Progenitor cell of endocrine pancreas (in vitro differentiated cells): ENCODE measurements around the gene EPC1. TPM values are rescaled to one million over a fixed set of nuclear protein-coding genes. Genes with fewer than 3 reads are reported as not detected.
A peak's percentile ranks its signal among the peaks of the same experiment; 100 is the strongest.

Experiments
- DNase-seq: peaks from one replicate; pipeline ENCODE4 v3.0.0; 2021; ENCODE audit warnings: low spot score; ENCODE audit not compliant: unreplicated experiment
- H3K27ac Mint-ChIP-seq: 2 replicates; pipeline ENCODE4 v1.8.0; 2021; ENCODE audit warnings: mild to moderate bottlenecking, moderate library complexity, mixed read lengths
- H3K27me3 Mint-ChIP-seq: 2 replicates; pipeline ENCODE4 v1.8.0; 2021; ENCODE audit warnings: mixed read lengths
- H3K36me3 Mint-ChIP-seq: 2 replicates; pipeline ENCODE4 v1.8.0; 2022; ENCODE audit warnings: mixed read lengths; ENCODE audit not compliant: insufficient read depth
- H3K4me1 Mint-ChIP-seq: 2 replicates; pipeline ENCODE4 v1.8.0; 2021; ENCODE audit warnings: low read depth, mixed read lengths
- H3K4me3 Mint-ChIP-seq: 2 replicates; pipeline ENCODE4 v1.8.0; 2021; ENCODE audit warnings: low read depth, mild to moderate bottlenecking, moderate library complexity, mixed read lengths
- H3K9me3 Mint-ChIP-seq: 2 replicates; pipeline ENCODE4 v1.8.0; 2021; ENCODE audit warnings: low read depth, mixed read lengths
- total RNA-seq: library from RNA; stranded (reverse); gene quantifications from 2 replicates; pipeline ENCODE4 v1.2.1, GENCODE V29; 2021
- TF ChIP-seq, protein P1 (sequence below): fragments of 200-600 bp; sonication (generic); IDR thresholded peaks from one replicate; pipeline ENCODE4 v1.5.0; 2021; ENCODE audit warnings: antibody characterized with exemption, mild to moderate bottlenecking; ENCODE audit not compliant: unreplicated experiment

Gene EPC1
- total RNA-seq, 1 donor from 2014 or later: 61.6 TPM

- Mint-ChIP-seq H3K27me3 (no peaks in the 10 kb centered on the region), H3K27ac (no peak overlapping the region)
These were observed 15.4 kb downstream of the EPC1 start for GRCh38 chr10:32331606-32332005.

GRCh38 chr10:32330214-32330613 is 16.7 kb downstream of the EPC1 start:
- Mint-ChIP-seq H3K9me3 (no peaks in the 10 kb centered on the region), H3K4me3 (no peak overlapping the region), H3K27me3 (no peaks in the 10 kb centered on the region), H3K27ac (no peak overlapping the region), H3K4me1 (peaks cover 51% of the 10 kb centered on the region), H3K36me3 (peaks cover 1% of the 10 kb centered on the region)
- TF ChIP-seq, protein P1, sequence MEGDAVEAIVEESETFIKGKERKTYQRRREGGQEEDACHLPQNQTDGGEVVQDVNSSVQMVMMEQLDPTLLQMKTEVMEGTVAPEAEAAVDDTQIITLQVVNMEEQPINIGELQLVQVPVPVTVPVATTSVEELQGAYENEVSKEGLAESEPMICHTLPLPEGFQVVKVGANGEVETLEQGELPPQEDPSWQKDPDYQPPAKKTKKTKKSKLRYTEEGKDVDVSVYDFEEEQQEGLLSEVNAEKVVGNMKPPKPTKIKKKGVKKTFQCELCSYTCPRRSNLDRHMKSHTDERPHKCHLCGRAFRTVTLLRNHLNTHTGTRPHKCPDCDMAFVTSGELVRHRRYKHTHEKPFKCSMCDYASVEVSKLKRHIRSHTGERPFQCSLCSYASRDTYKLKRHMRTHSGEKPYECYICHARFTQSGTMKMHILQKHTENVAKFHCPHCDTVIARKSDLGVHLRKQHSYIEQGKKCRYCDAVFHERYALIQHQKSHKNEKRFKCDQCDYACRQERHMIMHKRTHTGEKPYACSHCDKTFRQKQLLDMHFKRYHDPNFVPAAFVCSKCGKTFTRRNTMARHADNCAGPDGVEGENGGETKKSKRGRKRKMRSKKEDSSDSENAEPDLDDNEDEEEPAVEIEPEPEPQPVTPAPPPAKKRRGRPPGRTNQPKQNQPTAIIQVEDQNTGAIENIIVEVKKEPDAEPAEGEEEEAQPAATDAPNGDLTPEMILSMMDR: no peak
- no peak for DNase-seq

More at GRCh38 chr10:32331606-32332005, 15.4 kb downstream of the EPC1 start:
- TF ChIP-seq, protein P1: no peak
- Mint-ChIP-seq H3K9me3 (no peaks in the 10 kb centered on the region), H3K4me3 (no peak overlapping the region), H3K36me3 (peaks cover 5% of the 10 kb centered on the region), H3K4me1 (peaks cover 57% of the 10 kb centered on the region)
- DNase-seq: no peak

DNA sequence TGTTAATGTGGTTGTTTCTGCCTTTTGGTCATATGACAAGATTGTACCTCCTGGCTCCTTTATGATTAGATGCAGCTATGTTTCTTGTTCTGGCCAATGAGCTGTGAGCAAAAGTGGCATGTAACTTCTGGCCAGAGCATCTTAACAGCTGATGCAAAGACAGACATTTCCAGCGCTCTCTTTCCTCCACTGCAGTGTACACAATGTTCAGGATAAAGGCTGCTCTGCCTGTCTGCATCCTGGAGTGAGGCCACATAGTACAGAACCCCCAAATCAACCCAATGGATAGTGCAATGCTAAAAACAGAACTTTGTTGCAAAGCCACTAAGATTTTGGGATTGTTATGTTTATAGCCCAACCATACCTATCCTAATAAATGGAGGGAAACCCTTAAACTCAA is 17.9 kb downstream of the EPC1 start:
- Mint-ChIP-seq H3K4me3 (no peak overlapping the region), H3K4me1 (peaks cover 47% of the 10 kb centered on the region), H3K27me3 (no peaks in the 10 kb centered on the region), H3K9me3 (no peaks in the 10 kb centered on the region), H3K27ac (peak overlapping the region; percentile 53), H3K36me3 (peaks cover 2% of the 10 kb centered on the region)
- no peak for DNase-seq
- TF ChIP-seq, protein P1: no peak

DNA sequence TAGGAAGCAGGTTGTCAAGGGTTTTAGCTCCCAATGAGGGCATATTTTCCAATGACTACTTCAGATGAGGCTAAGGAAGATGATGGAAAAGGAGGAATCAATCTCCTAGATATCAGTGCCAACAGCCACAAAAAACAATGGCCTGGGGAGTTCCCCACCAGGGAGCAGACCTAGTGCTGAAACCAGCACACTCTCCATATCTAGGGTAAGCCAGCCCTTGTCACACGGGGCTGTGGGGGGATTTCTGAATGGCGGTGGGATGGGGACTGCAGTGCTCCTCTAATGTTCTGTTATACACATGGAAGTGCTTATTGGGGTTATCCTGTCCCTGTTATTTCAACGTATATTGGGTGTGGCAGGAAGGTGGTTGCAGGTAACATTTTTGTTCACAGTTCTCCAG is 18.5 kb downstream of the EPC1 start:
- no peaks in the 10 kb centered on the region for H3K9me3 Mint-ChIP-seq
- peak overlapping the region; percentile 53 for H3K27ac Mint-ChIP-seq
- no peak overlapping the region for H3K4me3 Mint-ChIP-seq
- H3K27me3 Mint-ChIP-seq: no peaks in the 10 kb centered on the region
- TF ChIP-seq, protein P1: no peak
- peaks cover 42% of the 10 kb centered on the region for H3K4me1 Mint-ChIP-seq
- H3K36me3 Mint-ChIP-seq: peaks cover 2% of the 10 kb centered on the region
- no peak for DNase-seq

GRCh38 chr10:32327364-32327691 is 19.6 kb downstream of the EPC1 start:
- Mint-ChIP-seq H3K4me1 (peaks cover 34% of the 10 kb centered on the region), H3K4me3 (no peak overlapping the region), H3K27me3 (no peaks in the 10 kb centered on the region), H3K36me3 (peaks cover 2% of the 10 kb centered on the region), H3K27ac (peak overlapping the region; percentile 6), H3K9me3 (no peaks in the 10 kb centered on the region)
- TF ChIP-seq, protein P1: no peak
- DNase-seq: no peak
